Erythroblast (primary cell): ENCODE data around the gene KLLN.
"Not testable (repeated sequence)": the region's sequence is repeated elsewhere in the genome, so short reads cannot be mapped to it uniquely, and the experiment has no call there.

Source experiments
- GATA1 ChIP-seq: IDR thresholded peaks from 2 replicates; pipeline ENCODE4 v1.6.1; 2011; ENCODE audit warnings: low read depth, mild to moderate bottlenecking, control low read depth, low read length, moderate library complexity
- POLR2A ChIP-seq: IDR thresholded peaks from 2 replicates; pipeline ENCODE4 v1.6.1; 2011; ENCODE audit warnings: mild to moderate bottlenecking, low read length

GRCh38 chr10:87855247-87855646 lies 8.1 kb downstream of the KLLN start:
- TF ChIP-seq POLR2A, GATA1: not testable (repeated sequence)
